Retinal pigment epithelial cell (primary cell): Measurements from ENCODE around the gene PAN2.

Experiments used
- DNase-seq: peaks from one replicate; pipeline ENCODE4 v3.0.0-alpha.2; 2010; ENCODE audit warnings: low read depth
- H3K4me3 ChIP-seq: 2 replicates; pipeline ENCODE4 v1.5.1; 2011; ENCODE audit warnings: mild to moderate bottlenecking, low read length, control low read depth, moderate library complexity
- CTCF ChIP-seq: conservative IDR thresholded peaks from 2 replicates; pipeline ENCODE4 v1.5.1; 2011; ENCODE audit warnings: low read depth, low read length, control low read depth, inconsistent platforms

Gene PAN2

DNA sequence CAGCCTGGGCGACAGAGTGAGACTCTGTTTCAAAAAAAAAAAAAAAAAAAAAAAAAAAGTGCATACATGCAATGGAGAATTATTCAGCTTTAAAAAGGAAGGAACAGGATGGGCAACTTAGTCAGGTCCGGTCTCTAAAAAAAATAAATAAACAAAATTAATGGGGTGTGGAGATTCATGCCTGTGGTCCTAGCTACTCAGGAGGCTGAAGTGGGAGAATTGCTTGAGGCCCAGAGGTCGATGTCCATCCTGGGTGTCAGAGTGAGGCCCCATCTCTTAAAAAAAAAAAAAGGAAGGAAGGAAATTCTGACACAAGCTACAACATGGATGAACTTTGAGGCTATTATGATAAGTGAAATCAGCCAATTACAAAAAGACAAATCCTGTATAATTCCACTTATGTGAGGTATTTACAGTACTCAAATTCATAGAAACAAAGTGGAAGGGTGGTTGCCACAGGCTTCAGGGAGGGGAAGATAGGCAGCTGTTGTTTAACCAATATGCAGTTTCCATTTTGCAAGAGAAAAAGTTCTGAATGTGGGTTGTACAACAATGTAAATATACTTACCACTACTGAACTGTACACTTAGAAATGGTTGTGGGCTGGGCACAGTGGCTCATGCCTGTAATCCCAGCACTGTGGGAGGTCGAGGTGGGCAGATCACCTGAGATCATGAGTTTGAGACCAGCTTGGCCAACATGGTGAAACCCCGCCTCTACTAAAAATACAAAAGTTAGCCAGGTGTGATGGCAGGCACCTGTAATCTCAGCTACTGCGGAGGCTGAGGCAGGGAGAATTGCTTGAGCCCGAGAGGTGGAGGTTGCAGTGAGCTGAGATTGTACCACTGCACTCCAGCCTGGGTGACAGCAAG, 41.2 kb upstream of the PAN2 start:
- TF ChIP-seq CTCF = no peak
- DNase-seq = no peak
- no peak overlapping the region for H3K4me3 ChIP-seq

GRCh38 chr12:56373515-56373914, 39.7 kb upstream of the PAN2 start:
- DNase-seq = no peak
- TF ChIP-seq CTCF = no peak
- H3K4me3 ChIP-seq = no peak overlapping the region

DNA sequence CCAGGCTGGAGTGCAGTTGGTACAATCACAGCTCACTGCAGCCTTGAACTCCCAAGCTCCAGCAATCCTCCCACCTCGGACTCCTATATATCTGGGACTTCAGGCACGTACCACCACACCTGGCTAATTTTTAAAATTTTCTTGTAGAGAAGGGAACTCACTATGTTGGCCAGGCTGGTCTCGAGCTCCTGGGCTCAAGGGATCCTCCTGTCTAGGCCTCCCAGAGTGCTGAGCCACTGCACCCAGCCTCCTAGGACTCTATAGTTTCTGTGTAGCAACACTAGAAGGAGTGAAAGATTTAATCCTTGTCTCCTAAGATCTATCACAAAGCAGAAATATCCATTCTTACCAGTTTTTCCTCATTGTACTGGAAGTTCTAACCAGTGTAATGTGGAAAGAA, 33.1 kb upstream of the PAN2 start:
- no peak for DNase-seq
- no peak for TF ChIP-seq CTCF

GRCh38 chr12:56362130-56363059, 28.6 kb upstream of the PAN2 start, which contains the start of gene APOF:
APOF (minus strand) TSS chr12:56362857; CDS start chr12:56362745, 112 bp downstream.
- H3K4me3 ChIP-seq = no peak within 1 kb of the TSS
- no peak for DNase-seq
- TF ChIP-seq CTCF = no peak

More for the DNA sequence above, 33.1 kb upstream of the PAN2 start:
- no peak overlapping the region for H3K4me3 ChIP-seq

DNA sequence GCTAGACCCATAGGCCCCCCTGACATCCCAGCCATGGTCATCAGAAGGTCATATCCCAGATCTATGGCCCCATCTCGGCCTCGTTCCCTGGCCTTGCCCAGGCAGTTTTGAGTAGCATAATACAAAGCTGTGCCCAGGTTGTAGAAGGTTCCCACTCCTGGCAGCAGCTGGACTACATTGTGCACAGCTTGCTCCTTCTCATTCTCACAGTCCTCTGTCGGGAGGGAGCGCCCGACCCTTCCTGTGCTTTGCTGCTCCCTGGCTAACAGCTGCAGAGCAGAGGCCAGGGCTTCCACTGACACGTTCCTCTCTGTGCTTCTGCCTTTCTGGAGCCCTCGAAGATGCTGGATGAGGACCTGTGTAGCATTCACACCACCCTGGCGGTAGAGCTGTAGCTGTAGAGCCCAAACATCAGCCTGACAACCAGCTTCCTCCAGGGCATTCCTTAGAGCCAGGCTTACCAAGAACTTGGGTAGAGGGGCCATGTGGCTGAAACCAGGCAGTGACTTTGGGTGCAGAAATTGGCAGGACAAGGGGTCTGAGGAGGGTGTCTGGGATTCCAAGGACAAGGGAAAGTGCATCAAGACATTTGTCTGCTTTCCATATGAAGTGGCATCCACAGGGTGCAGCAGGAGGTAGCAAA, 27.8 kb upstream of the PAN2 start:
- H3K4me3 ChIP-seq = no peak overlapping the region
- TF ChIP-seq CTCF = no peak
- no peak for DNase-seq

DNA sequence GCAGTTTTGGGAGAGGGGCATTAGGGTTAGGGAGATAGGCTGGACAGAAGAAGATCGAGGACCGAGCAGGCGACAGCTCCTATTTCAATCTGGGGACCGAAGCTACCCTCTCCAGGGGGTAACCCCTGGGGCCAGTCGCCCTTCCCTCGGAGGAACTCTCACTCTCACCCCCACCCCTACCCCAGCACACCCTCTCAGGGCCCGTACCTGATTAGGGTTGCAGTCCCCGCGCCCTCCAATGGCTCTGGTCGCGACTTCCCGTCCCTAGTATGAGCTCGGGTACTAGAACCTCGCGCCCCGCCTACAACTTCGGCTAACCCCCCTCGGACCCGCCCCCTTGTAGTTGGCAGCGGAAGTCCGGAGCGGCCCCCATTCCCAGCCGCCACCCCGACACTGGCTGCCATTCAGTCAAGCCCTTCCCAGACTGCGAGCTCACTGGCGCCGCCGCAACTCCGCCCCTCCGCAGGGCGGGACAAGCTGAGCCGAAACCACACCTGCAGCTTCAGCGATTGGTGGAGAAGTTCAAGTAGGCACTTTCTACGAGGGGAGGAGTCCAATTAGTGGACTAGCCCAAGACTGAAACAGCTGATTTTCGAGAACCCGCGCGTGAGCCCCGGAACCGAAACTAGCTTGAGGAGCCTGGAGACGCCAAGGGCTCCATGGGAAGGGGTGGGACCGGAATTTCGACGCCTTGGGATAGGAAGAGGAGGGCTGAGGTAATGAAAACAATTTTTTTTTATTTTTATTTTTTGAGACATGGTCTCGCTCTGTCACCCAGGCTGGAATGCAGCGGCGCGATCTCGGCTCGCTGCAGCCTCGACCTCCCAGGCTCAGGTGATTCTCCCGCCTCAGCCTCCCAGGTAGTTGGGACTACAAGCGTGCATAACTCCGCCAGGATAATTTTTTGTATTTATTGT, 26.3 kb upstream of the PAN2 start, which contains the start of gene STAT2:
Gene STAT2, minus strand, starts transcription at position 257 of the 917 bp plus-strand sequence. CDS start 3,536 bp downstream, outside the sequence.
- TF ChIP-seq CTCF = no peak
- peak within 1 kb of the TSS; percentile 98 for H3K4me3 ChIP-seq
- DNase-seq = peak; percentile 100
